GM21786 (cell line): ENCODE results near the gene STK36.

ENCODE experiments used
- ATAC-seq: cut with Tn5 transposase; IDR thresholded peaks from one replicate; pipeline ENCODE4 v1.9.1; 2021; ENCODE audit not compliant: unreplicated experiment

STK36 gene

GRCh38 chr2:218745160-218745558 lies 73.3 kb downstream of the STK36 start:
- no peak for ATAC-seq

GRCh38 chr2:218745559-218746469 lies 73.9 kb downstream of the STK36 start:
- ATAC-seq = no peak

GRCh38 chr2:218746470-218746795 lies 74.5 kb downstream of the STK36 start:
- no peak for ATAC-seq

DNA sequence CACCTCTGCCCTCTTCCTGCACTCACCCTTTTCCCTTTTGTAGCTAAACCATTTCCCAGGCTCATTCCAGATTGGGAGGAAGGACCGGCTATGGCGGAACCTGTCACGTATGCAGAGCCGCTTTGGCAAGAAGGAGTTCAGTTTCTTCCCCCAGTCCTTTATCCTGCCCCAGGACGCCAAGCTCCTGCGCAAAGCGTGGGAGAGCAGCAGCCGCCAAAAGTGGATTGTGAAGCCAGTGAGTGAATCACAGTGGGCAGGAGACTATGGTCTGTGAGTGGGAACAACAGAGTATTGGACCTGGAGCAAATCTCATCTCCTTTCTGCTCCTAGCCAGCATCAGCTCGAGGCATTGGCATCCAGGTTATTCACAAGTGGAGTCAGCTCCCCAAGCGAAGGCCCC lies 75.1 kb downstream of the STK36 start:
- ATAC-seq = no peak

DNA sequence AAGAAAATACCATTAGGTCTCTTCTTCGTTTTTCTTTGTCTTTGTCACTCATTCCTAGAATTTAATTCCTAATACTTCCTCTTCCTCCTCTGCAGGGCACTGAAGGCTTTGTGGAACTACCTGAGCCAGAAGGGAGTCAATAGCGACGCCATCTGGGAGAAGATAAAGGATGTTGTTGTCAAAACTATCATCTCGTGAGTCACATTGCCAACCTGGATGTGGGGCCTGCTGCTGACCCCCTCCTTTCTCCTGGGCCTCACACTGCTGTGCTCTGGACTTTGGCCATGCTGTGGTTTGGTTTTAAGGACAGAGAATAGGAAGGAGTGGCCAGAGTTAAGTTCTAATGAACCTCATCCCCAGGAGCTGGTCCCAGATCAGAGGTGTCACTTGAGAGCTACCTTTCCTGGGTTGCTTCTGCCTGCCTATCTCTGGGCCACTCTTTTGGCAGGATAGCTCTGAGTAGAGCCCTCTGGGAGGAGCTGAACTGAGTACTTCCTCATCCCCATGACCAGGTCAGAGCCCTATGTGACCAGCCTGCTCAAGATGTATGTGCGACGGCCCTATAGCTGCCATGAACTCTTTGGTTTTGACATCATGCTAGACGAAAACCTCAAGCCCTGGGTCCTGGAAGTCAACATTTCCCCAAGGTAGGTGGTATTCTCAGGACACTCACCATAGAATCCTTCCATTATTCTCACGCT lies 77.0 kb downstream of the STK36 start:
- ATAC-seq = no peak
